ENCODE data around the gene CREG2.

Gene CREG2

GRCh38 chr2:101374821-101375561 lies 12.3 kb downstream of the CREG2 start:
- CTCF ChIA-PET: interaction anchor here (1.0 kb wide), 1 partner anchor 22 kb away, joined by 4 read pairs; no protein-coding TSS in a partner anchor
- Mint-ChIP-seq H3K27me3 (peaks cover 22% of the 10 kb centered on the region), H3K4me3 (no peak overlapping the region), H3K36me3 (peaks cover 7% of the 10 kb centered on the region), H3K4me1 (peaks cover 17% of the 10 kb centered on the region), H3K9me3 (peaks cover 12% of the 10 kb centered on the region), H3K27ac (no peak overlapping the region)
- DNase-seq: no peak

GRCh38 chr2:101372792-101373191 lies 14.5 kb downstream of the CREG2 start:
- Mint-ChIP-seq H3K27ac (no peak overlapping the region), H3K36me3 (peaks cover 7% of the 10 kb centered on the region), H3K27me3 (peaks cover 21% of the 10 kb centered on the region), H3K9me3 (peaks cover 12% of the 10 kb centered on the region), H3K4me1 (peaks cover 17% of the 10 kb centered on the region), H3K4me3 (no peak overlapping the region)
- no peak for DNase-seq
- CTCF ChIA-PET: interaction anchor here (1.6 kb wide), 1 partner anchor 31 kb away, joined by 8 read pairs; no protein-coding TSS in a partner anchor

GRCh38 chr2:101371636-101372035 lies 15.7 kb downstream of the CREG2 start:
- Mint-ChIP-seq H3K9me3 (peaks cover 12% of the 10 kb centered on the region), H3K36me3 (peaks cover 7% of the 10 kb centered on the region), H3K27me3 (peaks cover 21% of the 10 kb centered on the region), H3K4me3 (no peak overlapping the region), H3K27ac (no peak overlapping the region), H3K4me1 (peaks cover 17% of the 10 kb centered on the region)
- no peak for DNase-seq
- CTCF ChIA-PET: no interaction called here

GRCh38 chr2:101369100-101369499 lies 18.2 kb downstream of the CREG2 start:
- peaks cover 31% of the 10 kb centered on the region for H3K27me3 Mint-ChIP-seq
- H3K36me3 Mint-ChIP-seq: peaks cover 6% of the 10 kb centered on the region
- peaks cover 12% of the 10 kb centered on the region for H3K9me3 Mint-ChIP-seq
- no peak overlapping the region for H3K4me3 Mint-ChIP-seq
- no peak overlapping the region for H3K27ac Mint-ChIP-seq
- CTCF ChIA-PET: no interaction called here
- no peak for DNase-seq
- peaks cover 5% of the 10 kb centered on the region for H3K4me1 Mint-ChIP-seq

- Mint-ChIP-seq H3K27me3 (peaks cover 31% of the 10 kb centered on the region), H3K4me3 (no peak overlapping the region), H3K27ac (no peak overlapping the region), H3K4me1 (peaks cover 8% of the 10 kb centered on the region), H3K36me3 (peaks cover 4% of the 10 kb centered on the region), H3K9me3 (peaks cover 10% of the 10 kb centered on the region)
- no peak for DNase-seq
- CTCF ChIA-PET: no interaction called here
Observed at GRCh38 chr2:101368376-101368775, 18.9 kb downstream of the CREG2 start.

- Mint-ChIP-seq H3K4me3 (no peak overlapping the region), H3K9me3 (peaks cover 3% of the 10 kb centered on the region), H3K27ac (no peak overlapping the region), H3K4me1 (peaks cover 13% of the 10 kb centered on the region), H3K36me3 (peaks cover under 1% of the 10 kb centered on the region), H3K27me3 (peaks cover 31% of the 10 kb centered on the region)
- no peak for DNase-seq
- CTCF ChIA-PET: no interaction called here
Observed at GRCh38 chr2:101367508-101367907, 19.8 kb downstream of the CREG2 start.

GRCh38 chr2:101364878-101365277 lies 22.4 kb downstream of the CREG2 start:
- H3K4me1 Mint-ChIP-seq: peaks cover 39% of the 10 kb centered on the region
- H3K9me3 Mint-ChIP-seq: no peaks in the 10 kb centered on the region
- no peak overlapping the region for H3K4me3 Mint-ChIP-seq
- H3K27me3 Mint-ChIP-seq: peaks cover 18% of the 10 kb centered on the region
- no peak overlapping the region for H3K27ac Mint-ChIP-seq
- DNase-seq: no peak
- no peaks in the 10 kb centered on the region for H3K36me3 Mint-ChIP-seq
- CTCF ChIA-PET: no interaction called here

- Mint-ChIP-seq H3K4me1 (peaks cover 48% of the 10 kb centered on the region), H3K36me3 (no peaks in the 10 kb centered on the region), H3K4me3 (no peak overlapping the region), H3K9me3 (no peaks in the 10 kb centered on the region), H3K27me3 (peaks cover 11% of the 10 kb centered on the region), H3K27ac (peak overlapping the region; percentile 88)
- CTCF ChIA-PET: interaction anchor here (0.8 to 3.3 kb wide), 5 partner anchors 13 to 110 kb away, joined by 3 to 16 read pairs (median 10); partner anchors contain the start of genes CNOT11 and CREG2
- DNase-seq: no peak
Observed at GRCh38 chr2:101362777-101363176, 24.5 kb downstream of the CREG2 start.

- CTCF ChIA-PET: interaction anchor here (0.6 to 3.3 kb wide), 7 partner anchors 12 to 110 kb away, joined by 3 to 16 read pairs (median 5); partner anchors contain the start of genes CNOT11 and CREG2
- Mint-ChIP-seq H3K4me1 (peaks cover 48% of the 10 kb centered on the region), H3K4me3 (no peak overlapping the region), H3K36me3 (no peaks in the 10 kb centered on the region), H3K27me3 (peaks cover 11% of the 10 kb centered on the region), H3K27ac (peak overlapping the region; percentile 88), H3K9me3 (no peaks in the 10 kb centered on the region)
- DNase-seq: no peak
Observed at GRCh38 chr2:101362316-101362715, 25.0 kb downstream of the CREG2 start.

- H3K4me1 Mint-ChIP-seq: peaks cover 48% of the 10 kb centered on the region
- no peaks in the 10 kb centered on the region for H3K36me3 Mint-ChIP-seq
- no peaks in the 10 kb centered on the region for H3K9me3 Mint-ChIP-seq
- CTCF ChIA-PET: interaction anchor here (1.3 to 3.3 kb wide), 5 partner anchors 11 to 26 kb away, joined by 3 to 16 read pairs (median 10); partner anchors contain the start of gene CREG2
- H3K4me3 Mint-ChIP-seq: peak overlapping the region; percentile 19
- peaks cover 11% of the 10 kb centered on the region for H3K27me3 Mint-ChIP-seq
- peak overlapping the region; percentile 88 for H3K27ac Mint-ChIP-seq
- DNase-seq: peak; percentile 70
Observed at GRCh38 chr2:101361522-101361921, 25.8 kb downstream of the CREG2 start.

GRCh38 chr2:101361121-101361520 lies 26.2 kb downstream of the CREG2 start:
- CTCF ChIA-PET: interaction anchor here (1.4 to 3.3 kb wide), 4 partner anchors 11 to 27 kb away, joined by 3 to 16 read pairs (median 12); partner anchors contain the start of gene CREG2
- Mint-ChIP-seq H3K4me3 (peak overlapping the region; percentile 19), H3K4me1 (peaks cover 49% of the 10 kb centered on the region), H3K27me3 (peaks cover 11% of the 10 kb centered on the region), H3K36me3 (no peaks in the 10 kb centered on the region), H3K27ac (peak overlapping the region; percentile 88), H3K9me3 (no peaks in the 10 kb centered on the region)
- DNase-seq: no peak

- no peak for DNase-seq
- Mint-ChIP-seq H3K4me1 (peaks cover 50% of the 10 kb centered on the region), H3K36me3 (no peaks in the 10 kb centered on the region), H3K9me3 (no peaks in the 10 kb centered on the region), H3K4me3 (no peak overlapping the region), H3K27me3 (peaks cover 10% of the 10 kb centered on the region), H3K27ac (no peak overlapping the region)
- CTCF ChIA-PET: interaction anchor here (3.3 kb wide), 1 partner anchor 10 kb away, joined by 16 read pairs; no protein-coding TSS in a partner anchor
Observed at GRCh38 chr2:101360232-101360631, 27.1 kb downstream of the CREG2 start.

- no peaks in the 10 kb centered on the region for H3K36me3 Mint-ChIP-seq
- H3K27ac Mint-ChIP-seq: no peak overlapping the region
- no peak for DNase-seq
- H3K9me3 Mint-ChIP-seq: no peaks in the 10 kb centered on the region
- H3K4me3 Mint-ChIP-seq: no peak overlapping the region
- CTCF ChIA-PET: interaction anchor here (0.6 kb wide), 1 partner anchor 9 kb away, joined by 3 read pairs; no protein-coding TSS in a partner anchor
- H3K27me3 Mint-ChIP-seq: peaks cover 7% of the 10 kb centered on the region
- H3K4me1 Mint-ChIP-seq: peaks cover 50% of the 10 kb centered on the region
Observed at GRCh38 chr2:101359410-101359954, 27.8 kb downstream of the CREG2 start.

- Mint-ChIP-seq H3K4me1 (peaks cover 36% of the 10 kb centered on the region), H3K36me3 (no peaks in the 10 kb centered on the region), H3K27ac (no peak overlapping the region), H3K27me3 (peaks cover 12% of the 10 kb centered on the region), H3K9me3 (no peaks in the 10 kb centered on the region), H3K4me3 (no peak overlapping the region)
- CTCF ChIA-PET: interaction anchor here (0.9 to 2.3 kb wide), 2 partner anchors 15 to 50 kb away, joined by 3 to 13 read pairs; no protein-coding TSS in a partner anchor
- no peak for DNase-seq
Observed at GRCh38 chr2:101357376-101357775, 29.9 kb downstream of the CREG2 start.
